Activated CD4-positive, alpha-beta T cell treated with anti-CD3 and anti-CD28 coated beads, Interleukin-2, amount 10 ng/mL, durations not matched to agents 7 days and 5 days (primary cell): ENCODE measurements around the gene EFL1. TPM values are rescaled to one million over a fixed set of nuclear protein-coding genes. Genes with fewer than 3 reads are reported as not detected.
A peak's percentile ranks its signal among the peaks of the same experiment; 100 is the strongest.

Experiments used
- CTCF ChIA-PET: fragments of 350-600 bp; sonication (Branson Sonifier 250); formaldehyde crosslinking; loops from one replicate; lab custom pipeline; 2021; ENCODE audit warnings: antibody characterized with exemption; lab: Charles Lee
- POLR2A ChIA-PET: fragments of 350-600 bp; sonication (Branson Sonifier 250); formaldehyde crosslinking; loops from one replicate; lab custom pipeline; 2021; ENCODE audit warnings: antibody characterized with exemption; lab: Charles Lee
- DNase-seq: peaks from one replicate; pipeline ENCODE4 v3.0.0-alpha.2; 2020
- H3K27ac Mint-ChIP-seq: one replicate; pipeline ENCODE4 v1.8.0; 2021; ENCODE audit warnings: mild to moderate bottlenecking, moderate library complexity, mixed read lengths
- H3K27me3 Mint-ChIP-seq: one replicate; pipeline ENCODE4 v1.8.0; 2021; ENCODE audit warnings: mixed read lengths
- H3K36me3 Mint-ChIP-seq: one replicate; pipeline ENCODE4 v1.8.0; 2021; ENCODE audit warnings: low read depth, mixed read lengths
- H3K4me1 Mint-ChIP-seq: one replicate; pipeline ENCODE4 v1.8.0; 2021; ENCODE audit warnings: mixed read lengths
- H3K4me3 Mint-ChIP-seq: one replicate; pipeline ENCODE4 v1.8.0; 2021; ENCODE audit warnings: mild to moderate bottlenecking, moderate library complexity, mixed read lengths
- H3K9me3 Mint-ChIP-seq: one replicate; pipeline ENCODE4 v1.8.0; 2021; ENCODE audit warnings: mixed read lengths
- total RNA-seq, 2 experiments: library from RNA; stranded (reverse); gene quantifications; one replicate each; pipeline ENCODE4 v1.2.3, GENCODE V29; 2021

EFL1 gene
- total RNA-seq, 2 experiments from 2014 or later: 28.4 to 31.6 TPM

- CTCF ChIA-PET: no interaction called here
- Mint-ChIP-seq H3K4me1 (peaks cover 9% of the 10 kb centered on the region), H3K9me3 (no peaks in the 10 kb centered on the region), H3K27ac (no peak overlapping the region), H3K4me3 (no peak overlapping the region), H3K27me3 (no peaks in the 10 kb centered on the region), H3K36me3 (peaks cover 34% of the 10 kb centered on the region)
- DNase-seq: no peak
- POLR2A ChIA-PET: no interaction called here
These were observed 129.3 kb downstream of the EFL1 start for GRCh38 chr15:82133251-82133650.

- no peak overlapping the region for H3K27ac Mint-ChIP-seq
- H3K4me3 Mint-ChIP-seq: no peak overlapping the region
- ChIA-PET POLR2A (no interaction called here), CTCF (no interaction called here)
- no peaks in the 10 kb centered on the region for H3K27me3 Mint-ChIP-seq
- no peaks in the 10 kb centered on the region for H3K9me3 Mint-ChIP-seq
- H3K36me3 Mint-ChIP-seq: peaks cover 32% of the 10 kb centered on the region
- no peak for DNase-seq
- peaks cover 9% of the 10 kb centered on the region for H3K4me1 Mint-ChIP-seq
These were observed 129.8 kb downstream of the EFL1 start for GRCh38 chr15:82132742-82133141.

GRCh38 chr15:82132096-82132495, 130.4 kb downstream of the EFL1 start:
- H3K4me1 Mint-ChIP-seq: peaks cover 9% of the 10 kb centered on the region
- no peak overlapping the region for H3K27ac Mint-ChIP-seq

GRCh38 chr15:82130248-82130647, 132.3 kb downstream of the EFL1 start:
- peaks cover 9% of the 10 kb centered on the region for H3K4me1 Mint-ChIP-seq
- H3K36me3 Mint-ChIP-seq: peaks cover 24% of the 10 kb centered on the region
- ChIA-PET CTCF (interaction anchor here (1.0 kb wide), 1 partner anchor 21 kb away, joined by 3 read pairs; no protein-coding TSS in a partner anchor), POLR2A (no interaction called here)
- no peak for DNase-seq
- H3K9me3 Mint-ChIP-seq: no peaks in the 10 kb centered on the region
- H3K4me3 Mint-ChIP-seq: no peak overlapping the region
- H3K27ac Mint-ChIP-seq: no peak overlapping the region
- no peaks in the 10 kb centered on the region for H3K27me3 Mint-ChIP-seq

More at GRCh38 chr15:82132096-82132495, 130.4 kb downstream of the EFL1 start:
- no peak for DNase-seq
- POLR2A ChIA-PET: no interaction called here
- Mint-ChIP-seq H3K9me3 (no peaks in the 10 kb centered on the region), H3K36me3 (peaks cover 32% of the 10 kb centered on the region), H3K4me3 (no peak overlapping the region), H3K27me3 (no peaks in the 10 kb centered on the region)
- CTCF ChIA-PET: no interaction called here

- Mint-ChIP-seq H3K36me3 (peaks cover 28% of the 10 kb centered on the region), H3K4me3 (no peak overlapping the region), H3K4me1 (peaks cover 13% of the 10 kb centered on the region), H3K27ac (no peak overlapping the region), H3K9me3 (no peaks in the 10 kb centered on the region), H3K27me3 (no peaks in the 10 kb centered on the region)
- POLR2A ChIA-PET: no interaction called here
- CTCF ChIA-PET: interaction anchor here (1.0 kb wide), 1 partner anchor 21 kb away, joined by 3 read pairs; no protein-coding TSS in a partner anchor
- no peak for DNase-seq
These were observed 132.8 kb downstream of the EFL1 start for GRCh38 chr15:82129761-82130160.

GRCh38 chr15:82129149-82129692, 133.3 kb downstream of the EFL1 start:
- Mint-ChIP-seq H3K4me3 (no peak overlapping the region), H3K27ac (no peak overlapping the region), H3K9me3 (no peaks in the 10 kb centered on the region), H3K4me1 (peaks cover 16% of the 10 kb centered on the region), H3K36me3 (peaks cover 30% of the 10 kb centered on the region), H3K27me3 (no peaks in the 10 kb centered on the region)
- no peak for DNase-seq
- CTCF ChIA-PET: no interaction called here
- POLR2A ChIA-PET: no interaction called here

GRCh38 chr15:82128401-82129148, 134.0 kb downstream of the EFL1 start:
- ChIA-PET CTCF (no interaction called here), POLR2A (no interaction called here)
- Mint-ChIP-seq H3K27me3 (no peaks in the 10 kb centered on the region), H3K9me3 (no peaks in the 10 kb centered on the region), H3K27ac (no peak overlapping the region), H3K4me1 (peaks cover 16% of the 10 kb centered on the region), H3K4me3 (no peak overlapping the region), H3K36me3 (peaks cover 25% of the 10 kb centered on the region)
- no peak for DNase-seq

- Mint-ChIP-seq H3K4me3 (no peak overlapping the region), H3K36me3 (peaks cover 27% of the 10 kb centered on the region), H3K4me1 (peaks cover 18% of the 10 kb centered on the region), H3K27ac (no peak overlapping the region), H3K9me3 (no peaks in the 10 kb centered on the region), H3K27me3 (no peaks in the 10 kb centered on the region)
- no peak for DNase-seq
- ChIA-PET POLR2A (interaction anchor here (0.6 kb wide), 1 partner anchor 12 kb away, joined by 5 read pairs; no protein-coding TSS in a partner anchor), CTCF (interaction anchor here (0.8 to 1.2 kb wide), 2 partner anchors 19 to 24 kb away, joined by 3 read pairs; no protein-coding TSS in a partner anchor)
These were observed 135.0 kb downstream of the EFL1 start for GRCh38 chr15:82127581-82127980.

GRCh38 chr15:82126346-82126745, 136.2 kb downstream of the EFL1 start:
- H3K27me3 Mint-ChIP-seq: no peaks in the 10 kb centered on the region

GRCh38 chr15:82124331-82125263, 137.9 kb downstream of the EFL1 start:
- Mint-ChIP-seq H3K9me3 (no peaks in the 10 kb centered on the region), H3K27me3 (no peaks in the 10 kb centered on the region), H3K4me3 (no peak overlapping the region), H3K4me1 (peaks cover 18% of the 10 kb centered on the region), H3K36me3 (peaks cover 16% of the 10 kb centered on the region), H3K27ac (peak overlapping the region; percentile 46)
- ChIA-PET POLR2A (no interaction called here), CTCF (no interaction called here)
- DNase-seq: no peak

More at GRCh38 chr15:82126346-82126745, 136.2 kb downstream of the EFL1 start:
- Mint-ChIP-seq H3K9me3 (no peaks in the 10 kb centered on the region), H3K4me1 (peaks cover 18% of the 10 kb centered on the region), H3K27ac (no peak overlapping the region), H3K4me3 (no peak overlapping the region), H3K36me3 (peaks cover 20% of the 10 kb centered on the region)
- CTCF ChIA-PET: no interaction called here
- POLR2A ChIA-PET: no interaction called here
- no peak for DNase-seq

- ChIA-PET POLR2A (no interaction called here), CTCF (interaction anchor here (0.9 kb wide), 1 partner anchor 15 kb away, joined by 3 read pairs; no protein-coding TSS in a partner anchor)
- peaks cover 9% of the 10 kb centered on the region for H3K4me1 Mint-ChIP-seq
- H3K36me3 Mint-ChIP-seq: peaks cover 8% of the 10 kb centered on the region
- H3K9me3 Mint-ChIP-seq: no peaks in the 10 kb centered on the region
- no peak overlapping the region for H3K4me3 Mint-ChIP-seq
- H3K27me3 Mint-ChIP-seq: no peaks in the 10 kb centered on the region
- DNase-seq: no peak
- no peak overlapping the region for H3K27ac Mint-ChIP-seq
These were observed 139.7 kb downstream of the EFL1 start for GRCh38 chr15:82122746-82123400.

- Mint-ChIP-seq H3K27ac (no peak overlapping the region), H3K9me3 (no peaks in the 10 kb centered on the region), H3K27me3 (no peaks in the 10 kb centered on the region), H3K4me3 (no peak overlapping the region), H3K4me1 (no peaks in the 10 kb centered on the region), H3K36me3 (no peaks in the 10 kb centered on the region)
- ChIA-PET CTCF (interaction anchor here (1.5 kb wide), 1 partner anchor 36 kb away, joined by 4 read pairs; no protein-coding TSS in a partner anchor), POLR2A (no interaction called here)
- no peak for DNase-seq
These were observed 144.5 kb downstream of the EFL1 start for GRCh38 chr15:82118040-82118439.
